SK-N-SH (cell line): ENCODE results near the gene PER2.

Experiments used
- EP300 ChIP-seq, 2 experiments: IDR thresholded peaks; 2 replicates each; pipeline versions ENCODE4 v1.4.0 to v1.6.1; 2012; ENCODE audit warnings: borderline replicate concordance in 1 of 2, low read depth in 1 of 2, low read length in 1 of 2
- FOXM1 ChIP-seq: IDR thresholded peaks from 2 replicates; pipeline ENCODE4 v1.4.0; 2012; ENCODE audit warnings: low read depth, mild to moderate bottlenecking
- GABPA ChIP-seq: IDR thresholded peaks from 2 replicates; pipeline ENCODE4 v1.4.0; 2012; ENCODE audit warnings: low read depth, mild to moderate bottlenecking
- MXI1 ChIP-seq: IDR thresholded peaks from 2 replicates; pipeline ENCODE4 v1.6.1; 2012; ENCODE audit warnings: mild to moderate bottlenecking, low read depth, low read length, improper control_type of control experiment
- POLR2AphosphoS5 ChIP-seq: IDR thresholded peaks from 2 replicates; pipeline ENCODE4 v1.6.1; 2012; ENCODE audit warnings: low read depth, low read length
- TAF1 ChIP-seq: IDR thresholded peaks from 2 replicates; pipeline ENCODE4 v1.6.1; 2012; ENCODE audit warnings: low read depth, mild to moderate bottlenecking, low read length, moderate library complexity, borderline replicate concordance
- TCF12 ChIP-seq: IDR thresholded peaks from 2 replicates; pipeline ENCODE4 v1.4.0; 2012
- TF ChIP-seq, protein P1 (sequence below): fragments of 200-600 bp; sonication (generic); IDR thresholded peaks from 2 replicates; pipeline ENCODE4 v1.6.1; 2017; ENCODE audit warnings: antibody characterized with exemption, mild to moderate bottlenecking, moderate library complexity
- TF ChIP-seq, protein P2 (sequence below): IDR thresholded peaks from 2 replicates; pipeline ENCODE4 v1.6.1; 2012; ENCODE audit warnings: mild to moderate bottlenecking, low read depth, low read length, moderate library complexity

- TF ChIP-seq POLR2AphosphoS5 (no peak), GABPA (no peak), TCF12 (no peak), EP300 (IDR thresholded peaks at IDR 0.05; ENCODE audit: borderline replicate concordance in 1 of 2, low read depth in 1 of 2, low read length in 1 of 2) (no peak), MXI1 (no peak), FOXM1 (no peak), TAF1 (no peak)
- TF ChIP-seq, protein P1, sequence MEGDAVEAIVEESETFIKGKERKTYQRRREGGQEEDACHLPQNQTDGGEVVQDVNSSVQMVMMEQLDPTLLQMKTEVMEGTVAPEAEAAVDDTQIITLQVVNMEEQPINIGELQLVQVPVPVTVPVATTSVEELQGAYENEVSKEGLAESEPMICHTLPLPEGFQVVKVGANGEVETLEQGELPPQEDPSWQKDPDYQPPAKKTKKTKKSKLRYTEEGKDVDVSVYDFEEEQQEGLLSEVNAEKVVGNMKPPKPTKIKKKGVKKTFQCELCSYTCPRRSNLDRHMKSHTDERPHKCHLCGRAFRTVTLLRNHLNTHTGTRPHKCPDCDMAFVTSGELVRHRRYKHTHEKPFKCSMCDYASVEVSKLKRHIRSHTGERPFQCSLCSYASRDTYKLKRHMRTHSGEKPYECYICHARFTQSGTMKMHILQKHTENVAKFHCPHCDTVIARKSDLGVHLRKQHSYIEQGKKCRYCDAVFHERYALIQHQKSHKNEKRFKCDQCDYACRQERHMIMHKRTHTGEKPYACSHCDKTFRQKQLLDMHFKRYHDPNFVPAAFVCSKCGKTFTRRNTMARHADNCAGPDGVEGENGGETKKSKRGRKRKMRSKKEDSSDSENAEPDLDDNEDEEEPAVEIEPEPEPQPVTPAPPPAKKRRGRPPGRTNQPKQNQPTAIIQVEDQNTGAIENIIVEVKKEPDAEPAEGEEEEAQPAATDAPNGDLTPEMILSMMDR: no peak; the same call in 1 of the 2 replicates
- TF ChIP-seq, protein P2, sequence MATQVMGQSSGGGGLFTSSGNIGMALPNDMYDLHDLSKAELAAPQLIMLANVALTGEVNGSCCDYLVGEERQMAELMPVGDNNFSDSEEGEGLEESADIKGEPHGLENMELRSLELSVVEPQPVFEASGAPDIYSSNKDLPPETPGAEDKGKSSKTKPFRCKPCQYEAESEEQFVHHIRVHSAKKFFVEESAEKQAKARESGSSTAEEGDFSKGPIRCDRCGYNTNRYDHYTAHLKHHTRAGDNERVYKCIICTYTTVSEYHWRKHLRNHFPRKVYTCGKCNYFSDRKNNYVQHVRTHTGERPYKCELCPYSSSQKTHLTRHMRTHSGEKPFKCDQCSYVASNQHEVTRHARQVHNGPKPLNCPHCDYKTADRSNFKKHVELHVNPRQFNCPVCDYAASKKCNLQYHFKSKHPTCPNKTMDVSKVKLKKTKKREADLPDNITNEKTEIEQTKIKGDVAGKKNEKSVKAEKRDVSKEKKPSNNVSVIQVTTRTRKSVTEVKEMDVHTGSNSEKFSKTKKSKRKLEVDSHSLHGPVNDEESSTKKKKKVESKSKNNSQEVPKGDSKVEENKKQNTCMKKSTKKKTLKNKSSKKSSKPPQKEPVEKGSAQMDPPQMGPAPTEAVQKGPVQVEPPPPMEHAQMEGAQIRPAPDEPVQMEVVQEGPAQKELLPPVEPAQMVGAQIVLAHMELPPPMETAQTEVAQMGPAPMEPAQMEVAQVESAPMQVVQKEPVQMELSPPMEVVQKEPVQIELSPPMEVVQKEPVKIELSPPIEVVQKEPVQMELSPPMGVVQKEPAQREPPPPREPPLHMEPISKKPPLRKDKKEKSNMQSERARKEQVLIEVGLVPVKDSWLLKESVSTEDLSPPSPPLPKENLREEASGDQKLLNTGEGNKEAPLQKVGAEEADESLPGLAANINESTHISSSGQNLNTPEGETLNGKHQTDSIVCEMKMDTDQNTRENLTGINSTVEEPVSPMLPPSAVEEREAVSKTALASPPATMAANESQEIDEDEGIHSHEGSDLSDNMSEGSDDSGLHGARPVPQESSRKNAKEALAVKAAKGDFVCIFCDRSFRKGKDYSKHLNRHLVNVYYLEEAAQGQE: no peak
Observed at GRCh38 chr2:238277695-238278094, 10.7 kb downstream of the PER2 start.
